ENCODE measurements around the gene FRMD4A. TPM values are rescaled to one million over a fixed set of nuclear protein-coding genes. Genes with fewer than 3 reads are reported as not detected.

Gene FRMD4A
- total and polyA plus RNA-seq, 2 of the 4 experiments (the other 2 are of a cell fraction), result 30.3 to 68.8 TPM

Small RNAs within 50 kb of the gene (microRNA-seq; reads per million reads assigned to microRNA genes)
- gene RNA5SP301 (ENCODE audit: insufficient read depth, insufficient read length), result not detected

Small RNAs within 50 kb of the gene (small RNA-seq; reads per million reads assigned to genes)
- gene RNA5SP301, result 0 to 1.8 (median 0) reads per million in 5 experiments

Measured in IMR-90 (cell line).